NCI-H69 (cell line): Measurements from ENCODE around the gene IL6R.
"Not testable (repeated sequence)": the region's sequence is repeated elsewhere in the genome, so short reads cannot be mapped to it uniquely, and the experiment has no call there.

Experiments used
- DNase-seq: peaks from one replicate; lab custom pipeline; 2025; lab: John Stamatoyannopoulos, UW

The IL6R gene

DNA sequence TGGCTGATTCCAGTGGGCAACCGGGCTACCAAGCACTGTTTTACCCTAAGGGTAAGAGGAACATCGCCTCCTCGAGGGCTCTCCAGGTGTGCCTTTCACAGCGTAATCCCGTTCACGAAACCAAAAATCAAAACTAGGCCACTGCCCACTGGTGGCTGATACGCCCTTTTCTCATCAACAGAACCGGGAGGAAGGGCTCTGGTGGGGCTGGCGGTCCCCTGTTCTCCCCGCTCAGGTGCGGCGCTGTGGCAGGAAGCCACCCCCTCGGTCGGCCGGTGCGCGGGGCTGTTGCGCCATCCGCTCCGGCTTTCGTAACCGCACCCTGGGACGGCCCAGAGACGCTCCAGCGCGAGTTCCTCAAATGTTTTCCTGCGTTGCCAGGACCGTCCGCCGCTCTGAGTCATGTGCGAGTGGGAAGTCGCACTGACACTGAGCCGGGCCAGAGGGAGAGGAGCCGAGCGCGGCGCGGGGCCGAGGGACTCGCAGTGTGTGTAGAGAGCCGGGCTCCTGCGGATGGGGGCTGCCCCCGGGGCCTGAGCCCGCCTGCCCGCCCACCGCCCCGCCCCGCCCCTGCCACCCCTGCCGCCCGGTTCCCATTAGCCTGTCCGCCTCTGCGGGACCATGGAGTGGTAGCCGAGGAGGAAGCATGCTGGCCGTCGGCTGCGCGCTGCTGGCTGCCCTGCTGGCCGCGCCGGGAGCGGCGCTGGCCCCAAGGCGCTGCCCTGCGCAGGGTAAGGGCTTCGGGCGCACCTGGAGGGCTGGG is at the start of gene IL6R:
TSS of gene IL6R (plus strand) at position 360 of the 763 bp plus-strand sequence. CDS start at position 647, 287 bp downstream.
- peak; percentile 64 for DNase-seq

DNA sequence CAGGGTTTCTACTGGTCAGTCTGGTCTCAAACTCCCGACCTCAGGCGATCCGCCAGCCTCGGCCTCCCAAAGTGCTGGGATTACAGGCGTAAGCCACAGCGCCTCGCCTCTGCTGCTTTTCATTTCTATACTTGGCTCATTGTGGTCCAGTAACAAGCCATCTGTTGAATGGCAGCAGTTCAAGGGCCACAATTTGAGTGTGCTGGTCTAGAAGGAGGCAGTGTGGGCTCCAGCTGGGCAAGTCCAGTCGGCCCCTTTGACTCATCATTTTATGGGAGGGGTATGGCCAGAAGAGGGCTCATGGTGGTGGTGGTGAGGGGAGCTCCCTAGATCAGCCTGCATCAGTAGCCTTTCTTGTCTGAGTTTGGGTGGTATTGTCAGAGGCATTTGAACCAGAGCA is 46.6 kb upstream of the IL6R start:
- DNase-seq, result no peak

DNA sequence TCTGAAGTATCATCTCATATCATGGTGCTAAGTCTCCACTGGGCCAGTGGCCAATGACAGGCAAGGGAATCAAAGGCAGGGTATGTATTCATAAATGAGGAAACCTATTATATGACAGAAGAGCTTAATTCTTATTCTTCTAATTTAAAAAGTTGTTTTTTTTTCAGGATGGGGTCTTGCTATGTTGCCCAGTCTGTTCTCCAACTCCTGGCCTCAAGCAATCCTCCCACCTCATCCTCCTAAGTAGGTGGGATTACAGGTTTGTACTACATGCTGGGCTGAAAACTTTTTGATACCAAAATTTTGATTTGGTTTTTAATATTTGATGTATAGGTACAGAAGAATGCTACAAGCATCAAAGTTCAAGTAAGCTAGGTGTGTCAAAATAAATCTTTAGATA is 44.9 kb upstream of the IL6R start:
- no peak for DNase-seq

DNA sequence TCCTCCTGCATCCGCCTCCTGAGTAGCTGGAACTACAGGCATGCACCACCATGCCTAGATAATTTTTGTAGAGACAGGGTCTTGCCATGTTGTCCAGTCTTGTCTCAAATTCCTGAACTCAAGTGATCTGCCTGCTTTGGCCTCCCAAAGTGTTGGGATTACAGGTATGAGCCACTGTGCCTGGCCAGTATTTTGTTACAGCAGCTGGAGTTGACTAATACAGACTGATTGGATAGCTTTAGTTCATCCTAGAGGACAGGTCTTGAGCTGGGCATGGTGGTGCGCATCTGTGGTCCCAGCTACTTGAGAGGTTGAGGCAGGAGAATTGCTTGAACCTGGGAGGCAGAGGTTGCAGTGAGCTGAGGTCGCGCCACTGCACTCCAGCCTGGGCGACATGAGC is 44.3 kb upstream of the IL6R start:
- not testable (repeated sequence) for DNase-seq

DNA sequence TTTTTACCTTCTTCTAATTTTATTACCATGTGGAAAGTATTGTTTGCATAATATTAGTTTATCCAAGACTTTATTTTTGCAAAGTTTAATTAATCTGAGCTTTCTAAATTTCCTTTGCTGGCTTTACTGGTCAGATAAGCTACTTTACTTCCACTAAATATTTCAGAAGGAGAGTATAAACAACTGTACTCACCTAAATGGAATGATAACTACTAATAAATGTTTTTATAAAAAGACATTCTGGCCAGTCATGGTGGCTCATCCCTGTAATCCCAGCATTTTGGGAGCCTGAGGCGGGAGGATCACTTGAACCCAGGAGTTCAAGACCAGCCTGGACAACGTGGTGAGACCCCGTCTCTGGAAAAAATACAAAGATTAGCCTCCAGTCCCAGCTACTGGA is 43.8 kb upstream of the IL6R start:
- DNase-seq, result no peak

DNA sequence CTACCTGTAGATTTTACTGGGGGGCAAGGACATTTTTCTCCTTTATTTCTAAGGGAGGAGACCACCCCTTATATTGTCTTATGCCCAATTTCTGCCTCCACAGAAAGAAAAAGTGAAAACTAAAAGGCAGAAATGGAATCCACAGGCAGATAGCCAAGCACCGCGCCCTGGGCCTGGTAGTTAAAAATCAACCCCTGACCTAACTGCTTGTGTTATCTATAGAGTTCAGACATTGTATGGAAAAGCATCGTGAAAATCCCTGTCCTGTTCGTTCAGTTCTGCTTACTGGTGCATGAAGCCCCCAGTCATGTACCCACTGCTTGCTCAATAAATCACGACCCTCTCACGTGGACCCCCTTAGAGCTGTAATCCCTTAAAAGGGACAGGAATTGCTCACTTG is 33.7 kb upstream of the IL6R start:
- no peak for DNase-seq

DNA sequence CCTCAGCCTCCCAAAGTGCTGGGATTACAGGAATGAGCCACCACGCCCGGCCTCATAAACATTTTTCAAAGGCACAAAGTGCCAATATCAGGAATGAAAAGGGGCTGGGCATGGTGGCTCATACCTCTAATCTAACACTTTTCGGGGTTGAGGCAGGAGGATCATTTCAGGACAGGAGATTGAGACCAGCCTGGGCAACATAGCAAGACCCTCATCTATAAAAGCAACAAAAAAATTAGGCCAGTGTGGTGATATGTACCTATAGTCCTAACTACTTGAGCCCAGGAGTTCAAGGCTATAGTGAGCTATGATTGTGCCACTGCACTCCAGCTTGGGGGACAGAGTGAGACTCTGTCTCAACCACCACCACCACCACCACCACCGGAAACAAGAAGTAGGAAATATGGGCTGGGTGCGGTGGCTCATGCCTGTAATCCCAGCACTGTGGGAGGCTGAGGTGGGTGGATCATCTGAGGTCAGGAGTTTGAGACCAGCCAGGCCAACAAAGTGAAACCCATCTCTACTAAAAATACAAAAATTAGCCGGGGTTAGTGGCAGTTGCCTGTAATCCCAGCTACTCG is 31.3 kb upstream of the IL6R start:
- DNase-seq, result not testable (repeated sequence)

DNA sequence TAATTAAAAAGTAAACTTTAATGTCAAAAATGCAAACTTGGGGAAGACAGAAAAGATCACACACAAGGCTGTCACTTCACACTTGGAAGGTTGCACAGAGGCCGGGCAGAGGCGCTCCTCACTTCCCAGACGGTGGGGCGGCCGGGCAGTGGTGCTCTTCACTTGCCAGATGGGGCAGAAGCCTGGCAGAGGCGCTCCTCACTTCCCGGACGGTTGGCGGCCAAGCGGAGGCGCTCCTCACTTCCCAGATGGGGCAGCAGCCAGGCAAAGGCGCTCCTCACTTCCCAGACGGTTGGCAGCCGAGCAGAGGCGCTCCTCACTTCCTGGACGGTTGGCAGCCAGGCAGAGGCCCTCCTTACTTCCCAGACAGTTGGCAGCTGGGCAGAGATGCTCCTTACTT is 25.8 kb upstream of the IL6R start:
- DNase-seq, result no peak

DNA sequence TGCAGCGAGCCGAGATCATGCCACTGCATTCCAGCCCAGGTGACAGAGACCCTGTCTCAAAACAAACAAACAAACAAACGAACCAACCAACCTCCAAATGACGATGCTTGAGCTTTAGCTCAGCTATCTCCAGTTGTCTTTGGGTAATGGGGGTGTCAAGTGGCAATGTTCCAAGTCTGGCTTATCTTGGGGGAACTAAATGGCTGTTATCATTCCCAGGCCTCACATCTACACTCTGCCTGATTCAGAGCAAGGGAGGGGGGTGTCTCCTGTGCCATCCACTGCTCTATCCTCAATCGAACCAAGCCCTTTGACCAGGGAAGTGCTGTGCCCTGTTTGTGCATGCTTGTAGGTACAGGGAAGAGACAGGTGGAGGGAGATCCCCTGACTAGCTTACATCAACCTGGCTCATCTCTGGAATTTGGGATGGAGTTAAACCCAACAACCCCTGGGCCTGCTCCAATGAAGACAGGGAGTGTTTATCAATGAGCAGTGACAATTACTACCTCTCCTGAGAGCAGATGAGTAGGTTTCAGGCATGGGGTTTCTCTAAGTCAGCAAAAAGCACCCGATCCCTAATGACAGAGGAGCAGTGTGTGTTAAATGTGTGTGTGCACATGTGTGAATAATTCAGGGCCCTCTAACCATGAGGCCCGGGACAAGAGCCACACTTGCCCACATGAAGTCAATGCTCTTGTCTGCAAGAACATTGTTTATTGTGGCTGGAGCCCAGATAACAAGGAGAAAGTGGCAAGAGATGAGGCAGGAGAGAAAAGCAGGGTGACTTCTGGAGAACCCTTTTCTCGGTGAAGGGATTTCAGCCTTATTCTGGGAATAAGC is 20.3 kb upstream of the IL6R start:
- no peak for DNase-seq

DNA sequence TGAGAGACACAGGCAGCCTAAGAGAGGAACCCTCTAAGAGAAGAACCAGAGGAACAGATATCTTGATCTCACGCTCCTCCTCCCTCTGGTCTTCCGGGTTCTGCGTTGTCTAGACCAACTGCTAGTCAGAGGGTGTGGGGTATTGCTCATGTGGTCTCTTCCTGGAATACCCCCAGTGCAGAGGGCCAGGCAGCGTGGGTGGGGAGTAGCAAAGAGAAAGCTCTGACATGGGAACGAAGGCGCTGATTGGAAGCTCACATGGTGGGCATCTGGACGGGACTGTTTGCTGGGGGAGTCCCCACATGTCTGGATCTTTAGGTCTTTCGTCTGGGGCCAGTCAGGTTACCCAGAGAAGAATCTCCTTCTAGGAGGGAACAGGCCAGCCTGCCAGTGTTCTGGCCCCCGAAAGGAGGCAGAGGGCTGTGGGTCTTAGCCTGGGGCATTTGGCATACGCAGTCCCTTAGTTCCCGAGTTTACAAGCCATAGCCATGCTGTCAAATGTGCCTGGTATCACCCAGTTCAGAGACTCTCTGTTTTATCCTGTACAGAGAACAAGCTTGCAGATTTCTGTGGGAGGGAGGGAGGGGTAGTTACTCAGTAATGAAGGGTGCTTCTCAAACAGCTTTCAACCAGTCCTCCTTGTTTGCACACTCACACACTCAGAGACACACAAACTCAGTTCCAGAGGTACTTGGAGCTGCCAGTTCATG is 18.3 kb upstream of the IL6R start:
- DNase-seq, result no peak

DNA sequence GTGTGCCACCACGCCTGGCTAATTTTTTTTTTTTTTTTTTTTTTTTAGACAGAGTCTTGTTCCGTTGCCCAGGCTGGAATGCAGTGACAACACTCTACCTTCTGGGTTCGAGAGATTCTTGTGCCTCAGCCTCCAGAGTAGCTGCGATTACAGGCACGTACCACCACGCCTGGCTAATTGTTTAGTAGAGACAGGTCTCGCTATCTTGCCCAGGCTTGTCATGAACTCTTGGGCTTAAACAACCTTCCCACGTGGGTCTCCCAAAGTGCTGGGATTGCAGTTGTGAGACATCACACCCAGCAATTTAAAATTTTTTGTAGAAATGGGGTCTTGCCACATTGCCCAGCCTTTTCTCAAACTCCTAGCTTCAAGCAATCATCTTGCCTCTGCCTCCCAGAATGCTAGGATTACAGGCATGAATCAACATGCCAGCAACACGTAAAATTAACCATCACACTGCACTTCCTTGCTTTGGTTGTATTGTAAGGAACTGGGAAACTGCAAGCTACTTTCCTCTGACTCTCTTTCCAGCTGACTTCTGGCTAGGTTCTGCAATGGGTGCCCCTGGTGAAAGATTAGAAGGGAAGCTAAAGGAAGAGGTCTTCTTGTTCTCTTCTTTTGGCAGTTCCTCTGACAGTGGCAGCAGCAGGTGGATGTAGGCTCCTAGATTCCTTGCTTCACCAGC is 13.9 kb upstream of the IL6R start:
- no peak for DNase-seq

DNA sequence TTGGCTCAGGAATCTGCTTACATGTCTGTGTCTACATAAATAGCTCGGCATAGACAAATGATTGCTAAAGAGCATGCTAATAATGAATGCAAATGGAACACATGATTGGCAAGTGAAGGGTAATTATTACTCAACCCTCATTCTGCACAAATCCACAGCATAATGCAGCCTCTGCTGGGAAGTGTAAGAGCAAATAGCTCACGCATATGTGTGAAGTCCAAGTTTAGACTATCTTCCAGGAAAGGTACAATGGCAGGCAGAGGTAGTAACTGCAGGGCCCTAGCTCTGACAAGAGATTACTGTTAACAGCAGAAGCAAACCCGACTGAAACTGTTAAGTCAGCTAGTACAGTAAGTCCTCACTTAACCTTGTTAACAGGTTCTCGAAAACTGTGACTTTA is 7.0 kb upstream of the IL6R start:
- DNase-seq, result no peak

DNA sequence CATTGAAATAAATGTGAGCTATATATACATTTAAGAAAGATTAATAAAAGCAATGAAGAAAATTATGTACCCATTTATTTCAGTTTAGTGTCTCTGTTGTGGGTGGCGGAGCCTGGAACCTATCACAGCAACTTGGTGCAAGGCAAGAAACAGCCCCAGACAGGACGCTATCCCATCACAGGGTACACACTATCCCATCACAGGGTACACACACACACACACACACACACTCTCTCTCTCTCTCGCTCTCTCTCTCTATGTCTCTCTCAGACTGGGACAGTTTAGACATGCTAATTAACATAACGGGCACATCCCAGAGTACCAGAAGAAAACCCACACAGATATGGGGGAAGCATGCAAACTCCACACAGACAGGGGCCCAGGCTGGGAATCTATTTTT is 6.5 kb upstream of the IL6R start:
- no peak for DNase-seq

DNA sequence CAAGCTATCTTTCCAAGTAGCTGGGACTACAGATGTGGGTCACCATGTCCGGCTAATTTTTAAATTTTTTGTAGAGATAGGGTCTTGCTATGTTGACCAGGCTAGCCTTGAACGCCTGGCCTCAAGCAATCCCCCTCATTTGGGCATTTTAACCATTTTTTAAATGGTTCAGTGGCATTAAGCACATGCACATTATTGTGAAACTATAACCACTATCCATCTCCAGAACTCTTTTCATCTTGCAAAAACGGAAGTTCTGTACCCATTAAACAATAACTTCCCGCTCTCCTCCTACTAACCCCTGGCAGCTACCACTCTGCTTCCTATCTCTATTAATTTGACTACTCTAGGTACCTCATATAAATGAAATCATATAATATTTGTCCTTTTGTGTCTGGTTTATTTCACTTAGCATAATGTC is 4.8 kb upstream of the IL6R start:
- no peak for DNase-seq

DNA sequence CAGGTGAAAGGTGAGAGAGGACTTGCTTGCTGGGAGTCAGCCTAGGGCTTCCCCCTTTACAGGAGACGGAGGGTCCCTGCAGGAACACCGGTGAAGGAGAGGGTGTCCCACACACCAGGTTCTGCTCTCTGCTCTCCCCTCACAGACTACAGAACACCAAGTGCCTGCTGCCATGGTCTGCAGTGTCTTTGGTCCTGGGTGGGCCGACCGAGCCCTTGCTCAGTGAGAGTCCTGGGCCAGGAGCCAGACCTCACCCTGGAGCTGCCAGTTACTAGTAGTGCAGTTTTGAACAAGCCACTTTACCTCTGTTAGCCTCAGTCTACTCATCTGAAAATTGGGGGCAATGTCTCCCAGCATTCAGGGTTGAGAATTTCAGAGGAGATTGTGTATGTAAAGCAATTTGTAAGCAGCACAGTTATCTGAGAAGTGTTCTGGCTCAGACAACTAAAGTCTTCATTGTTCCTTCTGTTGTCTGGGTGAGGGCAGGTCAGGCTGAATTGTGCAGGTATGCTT is 2.7 kb upstream of the IL6R start:
- no peak for DNase-seq

DNA sequence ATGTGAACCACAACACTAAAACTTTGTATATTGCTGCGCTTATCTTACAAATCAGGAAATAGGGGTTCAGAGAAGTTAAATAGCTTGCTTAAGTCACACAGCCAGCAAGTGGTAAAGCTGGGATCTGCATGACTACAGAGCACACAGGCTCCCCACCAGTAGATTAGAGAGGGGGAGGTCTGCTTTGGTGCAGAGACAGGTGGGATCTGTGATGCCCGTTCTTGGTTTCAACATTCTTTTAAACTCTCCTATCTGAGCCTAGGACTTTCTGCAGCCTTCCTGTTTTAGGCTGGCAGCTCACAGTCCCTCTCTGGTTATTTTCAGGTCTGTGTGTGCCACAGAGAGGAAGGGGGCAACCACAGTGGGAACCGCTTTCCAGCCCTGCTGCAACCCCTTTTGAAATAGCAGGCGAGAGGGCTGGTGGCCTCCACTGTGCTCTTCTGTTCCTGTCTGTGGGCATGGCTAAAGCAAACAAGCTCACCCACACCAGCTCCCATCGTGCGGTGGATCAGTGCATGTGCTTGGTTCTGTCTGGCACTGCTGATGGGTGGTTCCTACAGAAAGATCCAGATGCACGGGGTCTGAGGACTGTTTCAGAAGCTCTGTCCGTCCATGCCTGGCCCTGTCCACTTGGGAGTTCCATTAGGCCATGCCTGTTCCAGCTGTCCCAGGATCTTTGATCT is 1.7 kb upstream of the IL6R start:
- no peak for DNase-seq

DNA sequence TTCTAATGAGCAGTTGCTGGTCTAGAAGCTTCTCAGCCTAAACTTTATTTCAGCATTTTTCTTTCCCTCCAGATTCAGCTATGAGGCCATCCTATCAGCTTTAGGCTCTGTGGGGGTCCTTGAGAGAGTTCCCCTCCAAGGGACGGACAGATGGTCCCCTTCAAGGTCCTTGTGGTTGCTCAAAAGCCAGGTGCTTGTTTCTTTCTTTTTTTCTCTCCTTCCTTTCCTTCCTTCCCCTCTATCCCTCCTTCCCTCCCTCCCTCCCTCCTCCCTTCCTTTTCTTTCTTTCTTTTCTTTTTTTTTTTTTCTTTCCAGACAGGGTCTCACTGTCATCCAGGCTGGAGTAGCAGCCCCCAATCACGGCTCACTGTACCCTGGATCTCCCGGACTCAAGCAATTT is 1.2 kb upstream of the IL6R start:
- no peak for DNase-seq

DNA sequence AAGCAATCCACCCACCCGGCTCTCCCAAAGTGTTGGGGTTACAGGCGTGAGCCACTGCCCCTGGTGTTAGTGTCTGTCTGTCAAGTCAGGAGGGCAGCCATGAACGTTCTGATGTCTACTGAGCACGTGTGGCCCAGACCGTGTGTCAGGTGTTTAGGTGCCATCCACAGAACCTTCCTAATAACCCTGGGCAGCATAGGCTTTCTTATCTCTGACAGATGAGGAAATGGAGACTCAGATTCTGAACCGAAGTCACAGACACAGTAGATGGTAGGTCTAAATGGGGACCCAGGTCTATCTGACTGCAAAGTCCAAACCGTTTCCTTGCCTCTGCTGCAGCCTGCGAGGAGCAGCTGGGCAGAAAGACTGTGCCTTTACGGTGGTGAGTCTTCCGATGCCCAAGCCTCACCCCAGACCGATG is 622 bp upstream of the IL6R start:
- no peak for DNase-seq

DNA sequence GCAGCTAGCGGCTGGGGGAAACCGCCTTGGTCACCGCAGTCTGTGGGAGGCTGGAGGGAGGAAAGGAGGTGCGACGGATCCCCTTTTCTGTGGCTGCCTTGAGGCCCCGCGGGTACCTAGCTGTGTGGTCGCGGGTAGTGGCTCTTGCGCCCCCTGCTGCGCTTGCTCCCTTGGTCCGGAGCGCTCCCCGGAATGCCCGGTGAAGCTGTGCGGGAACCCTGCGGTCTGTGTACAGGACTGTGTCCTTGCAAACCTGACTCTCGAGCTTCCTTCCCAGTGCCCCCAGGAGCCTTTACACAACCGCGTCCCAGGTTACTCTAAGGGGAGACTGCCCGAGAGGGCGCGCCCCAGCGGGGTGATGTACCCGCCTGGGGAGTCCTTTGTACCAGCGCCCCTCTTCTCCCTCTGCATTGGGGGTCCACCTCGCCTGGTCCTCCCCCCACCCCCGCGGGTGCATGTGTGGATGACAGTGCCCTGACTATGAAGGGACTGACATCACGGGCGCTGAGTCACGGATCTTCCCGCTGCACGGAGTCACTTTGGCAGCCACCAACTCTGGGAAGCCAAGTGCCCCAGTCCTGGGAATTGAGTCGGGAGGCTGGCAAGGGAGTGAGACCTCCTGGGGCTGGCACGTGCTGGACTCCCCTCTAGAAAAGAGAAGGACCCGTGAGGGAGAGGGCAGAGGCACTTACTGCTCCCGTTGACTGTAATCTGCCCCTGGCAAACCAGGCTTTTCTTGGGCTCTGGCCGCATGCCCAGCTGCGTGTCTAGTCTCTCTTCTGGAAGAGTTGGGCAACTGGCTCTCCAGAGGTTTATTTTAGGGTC is 816 bp downstream of the IL6R start:
- DNase-seq, result peak; percentile 47

DNA sequence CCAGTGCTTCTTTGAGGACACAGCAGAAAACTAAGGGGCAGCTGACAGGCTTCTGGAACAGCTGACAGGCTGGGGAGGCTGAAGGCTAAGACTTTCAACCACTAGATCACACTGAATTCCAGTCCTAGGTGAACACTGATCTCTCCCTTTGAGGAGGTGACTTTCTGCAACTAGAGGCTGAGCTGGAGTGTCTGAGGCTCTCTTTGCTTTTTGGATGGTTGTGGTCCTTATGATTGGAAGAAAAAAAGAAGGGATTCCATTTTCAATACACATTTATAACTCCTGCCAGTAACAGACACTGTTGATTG is 1.4 kb downstream of the IL6R start:
- no peak for DNase-seq
